Measurements from ENCODE around the gene DUSP28. TPM values are rescaled to one million over a fixed set of nuclear protein-coding genes. Genes with fewer than 3 reads are reported as not detected.
A peak's percentile ranks its signal among the peaks of the same experiment; 100 is the strongest.

The DUSP28 gene
- total RNA-seq, 1 experiment from 2014 or later = 2.3 TPM

DNA sequence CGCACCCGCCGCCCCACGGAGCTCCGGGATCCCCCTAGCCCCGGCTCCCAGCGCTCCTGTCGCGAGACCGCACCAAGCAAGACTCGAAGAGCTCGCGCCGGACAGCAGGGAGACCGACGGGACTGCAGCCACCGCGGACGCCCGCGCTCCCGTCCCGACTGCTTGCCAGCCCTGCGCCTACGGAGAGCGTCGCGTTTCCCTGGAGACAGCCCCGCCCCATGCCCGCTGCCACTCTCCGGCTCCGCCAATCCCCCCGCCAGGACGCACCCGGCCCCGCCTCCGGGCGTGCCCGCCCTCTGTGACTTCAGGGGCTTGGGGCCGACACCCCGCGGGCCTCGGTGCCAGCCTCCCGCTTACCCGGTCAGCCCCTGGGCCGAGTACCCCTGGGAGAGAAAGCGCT is 2.3 kb upstream of the DUSP28 start, which contains the start of gene ANKMY1:
ANKMY1 (minus strand) TSS at position 181 of the 400 bp plus-strand sequence. CDS start 653 bp downstream, outside the sequence.
- Mint-ChIP-seq H3K27ac (no peak within 1 kb of the TSS), H3K27me3 (ENCODE audit: low read depth) (peaks cover 32% of the 10 kb centered on the region), H3K4me3 (peak within 1 kb of the TSS; percentile 57), H3K9me3 (no peaks in the 10 kb centered on the region), H3K4me1 (peaks cover 29% of the 10 kb centered on the region), H3K36me3 (no peaks in the 10 kb centered on the region)
- DNase-seq (ENCODE audit: low spot score) (peak; percentile 94), ATAC-seq (peak; percentile 66)
- TF ChIP-seq, protein P1, sequence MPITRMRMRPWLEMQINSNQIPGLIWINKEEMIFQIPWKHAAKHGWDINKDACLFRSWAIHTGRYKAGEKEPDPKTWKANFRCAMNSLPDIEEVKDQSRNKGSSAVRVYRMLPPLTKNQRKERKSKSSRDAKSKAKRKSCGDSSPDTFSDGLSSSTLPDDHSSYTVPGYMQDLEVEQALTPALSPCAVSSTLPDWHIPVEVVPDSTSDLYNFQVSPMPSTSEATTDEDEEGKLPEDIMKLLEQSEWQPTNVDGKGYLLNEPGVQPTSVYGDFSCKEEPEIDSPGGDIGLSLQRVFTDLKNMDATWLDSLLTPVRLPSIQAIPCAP (CRISPR knock-in tag; IDR thresholded peaks at IDR 0.05) = no peak
- no peak for TF ChIP-seq GRHL2 (CRISPR knock-in tag; IDR thresholded peaks at IDR 0.05; ENCODE audit: insufficient replicate concordance, severe bottlenecking)
- TF ChIP-seq SP1 (CRISPR knock-in tag; conservative IDR thresholded peaks at IDR 0.05) = peak; percentile 89
- TF ChIP-seq AFF4 (CRISPR knock-in tag; IDR thresholded peaks at IDR 0.05; ENCODE audit: borderline replicate concordance) = no peak
- TF ChIP-seq OVOL2 (CRISPR knock-in tag; IDR thresholded peaks at IDR 0.05; ENCODE audit: borderline replicate concordance) = no peak
- no peak for TF ChIP-seq JUN (CRISPR knock-in tag; IDR thresholded peaks at IDR 0.05)
- no peak for TF ChIP-seq CREB1 (CRISPR knock-in tag; IDR thresholded peaks at IDR 0.05)
- TF ChIP-seq, protein P2, sequence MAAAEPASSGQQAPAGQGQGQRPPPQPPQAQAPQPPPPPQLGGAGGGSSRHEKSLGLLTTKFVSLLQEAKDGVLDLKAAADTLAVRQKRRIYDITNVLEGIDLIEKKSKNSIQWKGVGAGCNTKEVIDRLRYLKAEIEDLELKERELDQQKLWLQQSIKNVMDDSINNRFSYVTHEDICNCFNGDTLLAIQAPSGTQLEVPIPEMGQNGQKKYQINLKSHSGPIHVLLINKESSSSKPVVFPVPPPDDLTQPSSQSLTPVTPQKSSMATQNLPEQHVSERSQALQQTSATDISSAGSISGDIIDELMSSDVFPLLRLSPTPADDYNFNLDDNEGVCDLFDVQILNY (CRISPR knock-in tag; IDR thresholded peaks at IDR 0.05) = 0 out of 2 replicates have a peak, but pooled peaks have one; percentile 20
- TF ChIP-seq FOXJ3 (CRISPR knock-in tag; IDR thresholded peaks at IDR 0.05; ENCODE audit: borderline replicate concordance) = no peak
- TF ChIP-seq GTF2I (CRISPR knock-in tag; conservative IDR thresholded peaks at IDR 0.05) = no peak
- TF ChIP-seq, protein P3, sequence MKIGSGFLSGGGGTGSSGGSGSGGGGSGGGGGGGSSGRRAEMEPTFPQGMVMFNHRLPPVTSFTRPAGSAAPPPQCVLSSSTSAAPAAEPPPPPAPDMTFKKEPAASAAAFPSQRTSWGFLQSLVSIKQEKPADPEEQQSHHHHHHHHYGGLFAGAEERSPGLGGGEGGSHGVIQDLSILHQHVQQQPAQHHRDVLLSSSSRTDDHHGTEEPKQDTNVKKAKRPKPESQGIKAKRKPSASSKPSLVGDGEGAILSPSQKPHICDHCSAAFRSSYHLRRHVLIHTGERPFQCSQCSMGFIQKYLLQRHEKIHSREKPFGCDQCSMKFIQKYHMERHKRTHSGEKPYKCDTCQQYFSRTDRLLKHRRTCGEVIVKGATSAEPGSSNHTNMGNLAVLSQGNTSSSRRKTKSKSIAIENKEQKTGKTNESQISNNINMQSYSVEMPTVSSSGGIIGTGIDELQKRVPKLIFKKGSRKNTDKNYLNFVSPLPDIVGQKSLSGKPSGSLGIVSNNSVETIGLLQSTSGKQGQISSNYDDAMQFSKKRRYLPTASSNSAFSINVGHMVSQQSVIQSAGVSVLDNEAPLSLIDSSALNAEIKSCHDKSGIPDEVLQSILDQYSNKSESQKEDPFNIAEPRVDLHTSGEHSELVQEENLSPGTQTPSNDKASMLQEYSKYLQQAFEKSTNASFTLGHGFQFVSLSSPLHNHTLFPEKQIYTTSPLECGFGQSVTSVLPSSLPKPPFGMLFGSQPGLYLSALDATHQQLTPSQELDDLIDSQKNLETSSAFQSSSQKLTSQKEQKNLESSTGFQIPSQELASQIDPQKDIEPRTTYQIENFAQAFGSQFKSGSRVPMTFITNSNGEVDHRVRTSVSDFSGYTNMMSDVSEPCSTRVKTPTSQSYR (CRISPR knock-in tag; IDR thresholded peaks at IDR 0.05) = no peak
- no peak for TF ChIP-seq ETV6 (CRISPR knock-in tag; IDR thresholded peaks at IDR 0.05)
- CTCF ChIA-PET = interaction anchor here (1.0 to 2.9 kb wide), 8 partner anchors 9 to 83 kb away, joined by 3 to 24 read pairs (median 6); partner anchors contain the start of gene CAPN10
- POLR2A ChIA-PET = no interaction called here

GRCh38 chr2:240558236-240558761 is 1.9 kb upstream of the DUSP28 start:
- ATAC-seq = no peak
- peaks cover 29% of the 10 kb centered on the region for H3K4me1 Mint-ChIP-seq
- no peaks in the 10 kb centered on the region for H3K36me3 Mint-ChIP-seq
- POLR2A ChIA-PET = no interaction called here
- peaks cover 32% of the 10 kb centered on the region for H3K27me3 Mint-ChIP-seq (ENCODE audit: low read depth)
- H3K4me3 Mint-ChIP-seq = peak overlapping the region; percentile 57
- H3K9me3 Mint-ChIP-seq = no peaks in the 10 kb centered on the region
- CTCF ChIA-PET = interaction anchor here (1.0 to 2.9 kb wide), 6 partner anchors 8 to 83 kb away, joined by 3 to 24 read pairs (median 8); partner anchors contain the start of gene CAPN10
- no peak overlapping the region for H3K27ac Mint-ChIP-seq
- no peak for DNase-seq (ENCODE audit: low spot score)
- TF ChIP-seq, protein P4, sequence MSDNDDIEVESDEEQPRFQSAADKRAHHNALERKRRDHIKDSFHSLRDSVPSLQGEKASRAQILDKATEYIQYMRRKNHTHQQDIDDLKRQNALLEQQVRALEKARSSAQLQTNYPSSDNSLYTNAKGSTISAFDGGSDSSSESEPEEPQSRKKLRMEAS (CRISPR knock-in tag; IDR thresholded peaks at IDR 0.05) = peak; percentile 84
- TF ChIP-seq JUN (CRISPR knock-in tag; IDR thresholded peaks at IDR 0.05) = no peak
- TF ChIP-seq, protein P5, sequence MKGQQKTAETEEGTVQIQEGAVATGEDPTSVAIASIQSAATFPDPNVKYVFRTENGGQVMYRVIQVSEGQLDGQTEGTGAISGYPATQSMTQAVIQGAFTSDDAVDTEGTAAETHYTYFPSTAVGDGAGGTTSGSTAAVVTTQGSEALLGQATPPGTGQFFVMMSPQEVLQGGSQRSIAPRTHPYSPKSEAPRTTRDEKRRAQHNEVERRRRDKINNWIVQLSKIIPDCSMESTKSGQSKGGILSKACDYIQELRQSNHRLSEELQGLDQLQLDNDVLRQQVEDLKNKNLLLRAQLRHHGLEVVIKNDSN (CRISPR knock-in tag; IDR thresholded peaks at IDR 0.05) = 0 out of 2 replicates have a peak, but pooled peaks have one; percentile 15

All from WTC11 (cell line).